ENCODE results near the gene ANGEL2. TPM values are rescaled to one million over a fixed set of nuclear protein-coding genes. Genes with fewer than 3 reads are reported as not detected.
A peak's percentile ranks its signal among the peaks of the same experiment; 100 is the strongest.

The ANGEL2 gene
- polyA plus RNA-seq, 1 donor: 33.0 TPM

- H3K27me3 ChIP-seq (ENCODE audit: control insufficient read depth, insufficient read depth, low read length): peaks cover 33% of the 10 kb centered on the region
- WGBS (ENCODE audit: insufficient coverage, low lambda C conversion rate): no CpG with 5 or more reads among the region's 8 CpGs
- no peak overlapping the region for H3K27ac ChIP-seq (ENCODE audit: low read length)
- peaks cover 14% of the 10 kb centered on the region for H3K4me1 ChIP-seq (ENCODE audit: control insufficient read depth, insufficient read depth, low read length)
- no peak for DNase-seq
- no peaks in the 10 kb centered on the region for H3K36me3 ChIP-seq (ENCODE audit: control insufficient read depth, insufficient read depth, low read length)
- peaks cover 4% of the 10 kb centered on the region for H3K9me3 ChIP-seq (ENCODE audit: control insufficient read depth, low read depth, low read length)
- no peak overlapping the region for H3K4me3 ChIP-seq (ENCODE audit: low read length)
These were observed 63.1 kb downstream of the ANGEL2 start for GRCh38 chr1:212952641-212952976.

GRCh38 chr1:212951947-212952640 is 63.6 kb downstream of the ANGEL2 start:
- H3K36me3 ChIP-seq (ENCODE audit: control insufficient read depth, insufficient read depth, low read length): no peaks in the 10 kb centered on the region
- peaks cover 33% of the 10 kb centered on the region for H3K27me3 ChIP-seq (ENCODE audit: control insufficient read depth, insufficient read depth, low read length)
- peak overlapping the region; percentile 30 for H3K4me3 ChIP-seq (ENCODE audit: low read length)
- peaks cover 4% of the 10 kb centered on the region for H3K9me3 ChIP-seq (ENCODE audit: control insufficient read depth, low read depth, low read length)
- no CpG with 5 or more reads among the region's 4 CpGs for WGBS (ENCODE audit: insufficient coverage, low lambda C conversion rate)
- no peak overlapping the region for H3K27ac ChIP-seq (ENCODE audit: low read length)
- H3K4me1 ChIP-seq (ENCODE audit: control insufficient read depth, insufficient read depth, low read length): peaks cover 14% of the 10 kb centered on the region
- DNase-seq: no peak

DNA sequence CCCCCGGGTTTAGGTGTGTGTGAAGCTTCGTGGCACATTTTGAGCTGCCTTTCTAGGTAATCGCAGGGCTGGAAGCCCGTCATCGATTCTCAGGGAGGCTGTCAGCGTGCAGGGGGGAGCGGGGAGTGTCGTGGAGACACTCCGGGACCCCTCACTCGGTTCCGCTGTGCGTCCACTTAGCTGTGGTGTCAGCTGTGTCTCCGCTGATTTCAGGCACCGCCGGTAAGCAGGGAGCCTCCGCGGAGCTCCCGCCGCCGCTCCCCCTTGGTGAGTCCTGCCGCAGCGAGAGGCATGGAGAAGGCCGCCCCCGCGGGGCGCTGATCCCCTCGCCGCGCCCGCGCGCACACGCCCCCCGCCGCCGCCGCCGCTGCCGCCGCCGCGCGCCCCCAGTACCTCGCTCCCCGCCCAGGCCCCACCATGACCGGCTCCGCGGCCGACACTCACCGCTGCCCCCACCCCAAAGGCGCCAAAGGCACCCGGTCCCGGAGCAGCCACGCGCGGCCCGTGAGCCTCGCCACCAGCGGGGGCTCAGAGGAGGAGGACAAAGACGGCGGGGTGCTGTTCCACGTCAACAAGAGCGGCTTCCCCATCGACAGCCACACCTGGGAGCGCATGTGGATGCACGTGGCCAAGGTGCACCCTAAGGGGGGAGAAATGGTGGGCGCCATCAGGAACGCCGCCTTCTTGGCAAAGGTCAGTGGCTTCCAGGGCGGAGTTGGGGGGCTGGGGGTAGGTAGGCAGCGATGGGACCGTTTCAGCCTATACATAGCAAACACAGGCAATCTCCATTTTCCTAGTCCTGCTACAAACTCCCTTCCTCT is 64.3 kb downstream of the ANGEL2 start:
- Histone ChIP-seq H3K27ac (ENCODE audit: low read length) (peak overlapping the region; percentile 16), H3K27me3 (ENCODE audit: control insufficient read depth, insufficient read depth, low read length) (peaks cover 33% of the 10 kb centered on the region), H3K4me1 (ENCODE audit: control insufficient read depth, insufficient read depth, low read length) (peaks cover 14% of the 10 kb centered on the region), H3K36me3 (ENCODE audit: control insufficient read depth, insufficient read depth, low read length) (no peaks in the 10 kb centered on the region), H3K4me3 (ENCODE audit: low read length) (peak overlapping the region; percentile 54), H3K9me3 (ENCODE audit: control insufficient read depth, low read depth, low read length) (peaks cover 4% of the 10 kb centered on the region)
- WGBS (ENCODE audit: insufficient coverage, low lambda C conversion rate): no CpG with 5 or more reads among the region's 72 CpGs
- DNase-seq: peak in 1 of 2 donors; percentile 21

GRCh38 chr1:212950243-212951125 is 65.2 kb downstream of the ANGEL2 start, which contains the start of gene VASH2:
TSS of gene VASH2 (plus strand) at chr1:212950541. CDS start at chr1:212951543, 1,002 bp downstream.
- Histone ChIP-seq H3K9me3 (ENCODE audit: control insufficient read depth, low read depth, low read length) (peaks cover 4% of the 10 kb centered on the region), H3K4me3 (ENCODE audit: low read length) (peak within 1 kb of the TSS; percentile 54), H3K36me3 (ENCODE audit: control insufficient read depth, insufficient read depth, low read length) (no peaks in the 10 kb centered on the region), H3K27ac (ENCODE audit: low read length) (peak within 1 kb of the TSS; percentile 16), H3K4me1 (ENCODE audit: control insufficient read depth, insufficient read depth, low read length) (peaks cover 14% of the 10 kb centered on the region), H3K27me3 (ENCODE audit: control insufficient read depth, insufficient read depth, low read length) (peaks cover 33% of the 10 kb centered on the region)
- WGBS (ENCODE audit: insufficient coverage, low lambda C conversion rate): 0% methylated on average over 2 of the region's 61 CpGs
- DNase-seq: peak; percentile 75 to 84

GRCh38 chr1:212949771-212950170 is 65.9 kb downstream of the ANGEL2 start:
- no peaks in the 10 kb centered on the region for H3K36me3 ChIP-seq (ENCODE audit: control insufficient read depth, insufficient read depth, low read length)
- no peak for DNase-seq
- peak overlapping the region; percentile 54 for H3K4me3 ChIP-seq (ENCODE audit: low read length)
- peaks cover 33% of the 10 kb centered on the region for H3K27me3 ChIP-seq (ENCODE audit: control insufficient read depth, insufficient read depth, low read length)
- H3K27ac ChIP-seq (ENCODE audit: low read length): no peak overlapping the region
- peaks cover 4% of the 10 kb centered on the region for H3K9me3 ChIP-seq (ENCODE audit: control insufficient read depth, low read depth, low read length)
- H3K4me1 ChIP-seq (ENCODE audit: control insufficient read depth, insufficient read depth, low read length): peaks cover 14% of the 10 kb centered on the region
- WGBS (ENCODE audit: insufficient coverage, low lambda C conversion rate): no CpG with 5 or more reads among the region's 2 CpGs

GRCh38 chr1:212946872-212947271 is 68.8 kb downstream of the ANGEL2 start:
- no peak for DNase-seq
- Histone ChIP-seq H3K27ac (ENCODE audit: low read length) (no peak overlapping the region), H3K4me3 (ENCODE audit: low read length) (no peak overlapping the region), H3K36me3 (ENCODE audit: control insufficient read depth, insufficient read depth, low read length) (no peaks in the 10 kb centered on the region), H3K9me3 (ENCODE audit: control insufficient read depth, low read depth, low read length) (peaks cover 4% of the 10 kb centered on the region), H3K4me1 (ENCODE audit: control insufficient read depth, insufficient read depth, low read length) (peaks cover 14% of the 10 kb centered on the region), H3K27me3 (ENCODE audit: control insufficient read depth, insufficient read depth, low read length) (peaks cover 28% of the 10 kb centered on the region)

DNA sequence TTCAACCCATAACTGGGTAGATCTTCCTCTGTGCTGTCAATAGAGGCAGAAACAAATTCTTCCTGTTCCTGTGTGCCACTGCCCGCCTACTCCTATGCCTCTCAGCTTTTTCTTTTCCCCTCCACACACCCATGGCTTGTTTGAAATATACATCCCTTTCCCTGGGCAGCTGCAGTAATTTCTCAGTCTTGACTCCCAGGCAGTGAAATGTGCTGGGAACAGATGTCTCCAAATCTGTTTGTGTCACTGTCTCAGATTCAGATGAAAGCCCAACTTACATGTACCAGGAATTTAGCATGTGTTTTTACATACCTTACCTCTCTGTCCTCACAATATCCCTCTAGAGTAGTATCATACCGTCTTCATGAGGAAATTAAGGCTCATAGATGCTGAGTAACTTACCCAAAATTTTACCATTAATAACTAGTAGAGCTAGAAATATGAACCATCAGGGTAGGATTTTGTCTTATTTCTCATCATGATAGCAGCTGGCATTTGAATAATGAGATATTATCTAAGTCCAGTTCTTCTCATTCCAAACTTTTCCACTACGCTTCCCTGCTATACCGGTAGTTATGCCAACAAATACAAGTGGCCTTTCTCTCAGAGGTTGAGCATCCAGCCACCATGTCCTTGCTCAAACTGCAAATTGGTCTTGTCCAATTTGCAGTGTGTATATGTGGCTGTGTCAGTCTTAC is 70.1 kb downstream of the ANGEL2 start:
- Histone ChIP-seq H3K4me3 (ENCODE audit: low read length) (no peak overlapping the region), H3K9me3 (ENCODE audit: control insufficient read depth, low read depth, low read length) (peaks cover 4% of the 10 kb centered on the region), H3K27me3 (ENCODE audit: control insufficient read depth, insufficient read depth, low read length) (peaks cover 17% of the 10 kb centered on the region), H3K4me1 (ENCODE audit: control insufficient read depth, insufficient read depth, low read length) (peaks cover 4% of the 10 kb centered on the region), H3K27ac (ENCODE audit: low read length) (no peak overlapping the region), H3K36me3 (ENCODE audit: control insufficient read depth, insufficient read depth, low read length) (no peaks in the 10 kb centered on the region)
- WGBS (ENCODE audit: insufficient coverage, low lambda C conversion rate): no CpG with 5 or more reads among the region's 4 CpGs
- DNase-seq: no peak

- no peak for DNase-seq
- no peak overlapping the region for H3K27ac ChIP-seq (ENCODE audit: low read length)
- H3K4me3 ChIP-seq (ENCODE audit: low read length): no peak overlapping the region
- H3K27me3 ChIP-seq (ENCODE audit: control insufficient read depth, insufficient read depth, low read length): peaks cover 11% of the 10 kb centered on the region
- H3K9me3 ChIP-seq (ENCODE audit: control insufficient read depth, low read depth, low read length): peaks cover 4% of the 10 kb centered on the region
- WGBS (ENCODE audit: insufficient coverage, low lambda C conversion rate): 100% methylated on average over 2 of the region's 2 CpGs
- peaks cover 3% of the 10 kb centered on the region for H3K4me1 ChIP-seq (ENCODE audit: control insufficient read depth, insufficient read depth, low read length)
- H3K36me3 ChIP-seq (ENCODE audit: control insufficient read depth, insufficient read depth, low read length): no peaks in the 10 kb centered on the region
These were observed 70.6 kb downstream of the ANGEL2 start for GRCh38 chr1:212945056-212945455.

- Histone ChIP-seq H3K27me3 (ENCODE audit: control insufficient read depth, insufficient read depth, low read length) (peaks cover 6% of the 10 kb centered on the region), H3K27ac (ENCODE audit: low read length) (no peak overlapping the region), H3K4me3 (ENCODE audit: low read length) (no peak overlapping the region), H3K36me3 (ENCODE audit: control insufficient read depth, insufficient read depth, low read length) (no peaks in the 10 kb centered on the region), H3K4me1 (ENCODE audit: control insufficient read depth, insufficient read depth, low read length) (no peaks in the 10 kb centered on the region), H3K9me3 (ENCODE audit: control insufficient read depth, low read depth, low read length) (peaks cover 4% of the 10 kb centered on the region)
- WGBS (ENCODE audit: insufficient coverage, low lambda C conversion rate): no CpG with 5 or more reads among the region's 6 CpGs
- no peak for DNase-seq
These were observed 71.3 kb downstream of the ANGEL2 start for GRCh38 chr1:212944229-212944901.

Data from large intestine (tissue), 3 donors.